HepG2 (cell line): Measurements from ENCODE around the gene CDH23. TPM values are rescaled to one million over a fixed set of nuclear protein-coding genes. Genes with fewer than 3 reads are reported as not detected.
A peak's percentile ranks its signal among the peaks of the same experiment; 100 is the strongest.

ENCODE experiments used
- CC2D1A ChIP-seq: sonication (generic); formaldehyde crosslinking; IDR thresholded peaks from 2 replicates; pipeline ENCODE4 v1.8.1; 2023; ENCODE audit warnings: mild to moderate bottlenecking, missing genetic modification reagents
- CREB1 ChIP-seq, 2 experiments: fragments of 450-650 bp in 1 of 2; IDR thresholded peaks; 2 replicates each; pipeline ENCODE4 v1.6.1; 2016 to 2017; ENCODE audit warnings: control low read depth in 1 of 2, mild to moderate bottlenecking in 1 of 2, missing compliant biosample characterization in 1 of 2, missing genetic modification characterization in 1 of 2
- HHEX ChIP-seq: IDR thresholded peaks from 2 replicates; pipeline ENCODE4 v1.6.1; 2016; ENCODE audit warnings: control low read depth
- MIXL1 ChIP-seq: IDR thresholded peaks from 2 replicates; pipeline ENCODE4 v1.6.1; 2016
- NR2F2 ChIP-seq: IDR thresholded peaks from 2 replicates; pipeline ENCODE4 v1.6.1; 2012; ENCODE audit warnings: low read depth, inconsistent platforms, borderline replicate concordance
- PITX1 ChIP-seq: sonication (generic); formaldehyde crosslinking; IDR thresholded peaks from 2 replicates; pipeline ENCODE4 v1.5.1; 2020; ENCODE audit warnings: mild to moderate bottlenecking, missing genetic modification reagents
- TCF7 ChIP-seq: sonication (generic); IDR thresholded peaks from 2 replicates; pipeline ENCODE4 v1.6.1; 2016; ENCODE audit warnings: antibody characterized with exemption, low read depth
- YEATS2 ChIP-seq: sonication (generic); formaldehyde crosslinking; IDR thresholded peaks from 2 replicates; pipeline ENCODE4 v1.4.0; 2020; ENCODE audit warnings: missing genetic modification reagents, borderline replicate concordance
- ZIK1 ChIP-seq: sonication (generic); formaldehyde crosslinking; IDR thresholded peaks from 2 replicates; pipeline ENCODE4 v1.5.0; 2020; ENCODE audit warnings: mild to moderate bottlenecking, low read depth, missing genetic modification reagents, borderline replicate concordance
- ZSCAN21 ChIP-seq: sonication (generic); formaldehyde crosslinking; IDR thresholded peaks from 2 replicates; pipeline ENCODE4 v1.8.0; 2022; ENCODE audit warnings: mild to moderate bottlenecking, missing genetic modification reagents, moderate library complexity, borderline replicate concordance
- polyA plus RNA-seq, 8 experiments: library from polyadenylated mRNA; depleted of rRNA in 3 of 8; stranded (reverse) in 7 of 8; unstranded in 1 of 8; fragments of >200 nt; fragmentation: Illumina TruSeq in 4 of 8; extraction: Trizol in 4 of 8; gene quantifications; 2 replicates each; pipeline versions ENCODE4 v1.2.1 to v1.2.3, GENCODE V29; 2011 to 2016; ENCODE audit warnings: low read depth in 4 of 8, missing spikeins in 1 of 8, mixed read lengths in 1 of 8; ENCODE audit not compliant: insufficient read depth in 1 of 8
- total RNA-seq, 5 experiments: library from RNA; depleted of rRNA; stranded (reverse); fragments of >200 nt; fragmentation: Illumina TruSeq; extraction: Trizol; gene quantifications; 2 replicates each; pipeline ENCODE4 v1.2.3, GENCODE V29; 2016; ENCODE audit warnings: low read depth in 1 of 5
- TF ChIP-seq, protein P1 (sequence below): sonication (generic); formaldehyde crosslinking; IDR thresholded peaks from 2 replicates; pipeline ENCODE4 v1.5.1; 2020; ENCODE audit warnings: missing genetic modification reagents, mild to moderate bottlenecking, borderline replicate concordance
- TF ChIP-seq, protein P2 (sequence below): sonication (generic); formaldehyde crosslinking; IDR thresholded peaks from 2 replicates; pipeline ENCODE4 v1.8.0; 2022; ENCODE audit warnings: mild to moderate bottlenecking, missing genetic modification reagents, borderline replicate concordance
- TF ChIP-seq, protein P3 (sequence below): IDR thresholded peaks from 2 replicates; pipeline ENCODE4 v1.6.1; 2016; ENCODE audit warnings: missing compliant biosample characterization, missing genetic modification reagents, borderline replicate concordance
- TF ChIP-seq, protein P4 (sequence below): sonication (generic); formaldehyde crosslinking; IDR thresholded peaks from 2 replicates; pipeline ENCODE4 v1.4.0; 2020; ENCODE audit warnings: missing genetic modification reagents
- TF ChIP-seq, protein P5 (sequence below): sonication (generic); formaldehyde crosslinking; IDR thresholded peaks from 2 replicates; pipeline ENCODE4 v1.5.0; 2020; ENCODE audit warnings: mild to moderate bottlenecking, missing genetic modification reagents
- TF ChIP-seq, protein P6 (sequence below): sonication (generic); formaldehyde crosslinking; IDR thresholded peaks from 2 replicates; pipeline ENCODE4 v1.8.1; 2023; ENCODE audit warnings: mild to moderate bottlenecking, inconsistent platforms, moderate library complexity, missing genetic modification reagents, borderline replicate concordance
- TF ChIP-seq, protein P7 (sequence below): sonication (generic); formaldehyde crosslinking; IDR thresholded peaks from 2 replicates; pipeline ENCODE4 v1.5.0; 2020; ENCODE audit warnings: missing genetic modification reagents, mild to moderate bottlenecking, borderline replicate concordance

Gene CDH23
- total and polyA plus RNA-seq, 2 of the 13 experiments (the other 11 are each of a cell fraction or from before 2014, with no cell fraction given) = 0.13 TPM; not detected in 1

DNA sequence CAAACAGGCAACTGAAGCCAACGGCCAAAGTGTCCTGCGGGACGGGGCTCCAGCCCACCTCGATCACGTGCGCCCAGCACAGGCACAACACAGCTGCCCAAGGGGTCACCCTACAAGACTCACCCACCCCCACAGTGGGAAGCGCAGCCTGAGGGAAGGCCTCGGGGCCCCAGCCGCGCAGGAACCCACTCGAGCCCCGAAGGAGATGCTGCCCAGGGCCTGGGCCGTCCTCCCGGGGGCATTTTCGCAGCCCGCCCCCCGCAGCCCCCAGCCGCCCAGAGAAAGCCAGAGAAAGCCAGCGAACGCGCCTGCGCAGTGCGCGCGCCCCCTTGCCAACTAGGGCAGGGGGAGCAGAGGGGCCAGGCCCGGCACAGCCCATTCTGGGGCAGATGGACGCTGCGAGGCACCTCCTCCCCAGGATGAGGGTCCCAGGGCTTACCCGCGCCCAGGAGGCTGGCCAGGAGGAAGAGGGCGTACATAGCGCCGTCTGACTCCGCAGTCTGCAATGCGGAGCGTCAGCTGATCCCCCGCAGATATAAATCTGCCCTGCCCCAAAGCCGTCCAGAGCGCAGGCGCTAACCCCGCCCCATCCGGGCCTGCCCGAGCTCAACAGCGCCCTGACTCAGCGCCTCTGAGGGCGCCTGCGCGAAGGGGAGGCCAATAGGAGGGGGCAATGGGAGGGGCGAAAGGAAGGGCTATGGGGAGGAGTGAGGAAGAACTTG is 454.2 kb downstream of the CDH23 start, which contains the start of gene PSAP (continued):
- TF ChIP-seq YEATS2 (CRISPR knock-in tag) = peak; percentile 78; the same call in 1 of the 2 replicates
- TF ChIP-seq CREB1 (IDR thresholded peaks at IDR 0.05) = no peak
- TF ChIP-seq CREB1 (CRISPR knock-in tag; IDR thresholded peaks at IDR 0.05) = no peak
- no peak for TF ChIP-seq CC2D1A (CRISPR knock-in tag)
- TF ChIP-seq, protein P1, sequence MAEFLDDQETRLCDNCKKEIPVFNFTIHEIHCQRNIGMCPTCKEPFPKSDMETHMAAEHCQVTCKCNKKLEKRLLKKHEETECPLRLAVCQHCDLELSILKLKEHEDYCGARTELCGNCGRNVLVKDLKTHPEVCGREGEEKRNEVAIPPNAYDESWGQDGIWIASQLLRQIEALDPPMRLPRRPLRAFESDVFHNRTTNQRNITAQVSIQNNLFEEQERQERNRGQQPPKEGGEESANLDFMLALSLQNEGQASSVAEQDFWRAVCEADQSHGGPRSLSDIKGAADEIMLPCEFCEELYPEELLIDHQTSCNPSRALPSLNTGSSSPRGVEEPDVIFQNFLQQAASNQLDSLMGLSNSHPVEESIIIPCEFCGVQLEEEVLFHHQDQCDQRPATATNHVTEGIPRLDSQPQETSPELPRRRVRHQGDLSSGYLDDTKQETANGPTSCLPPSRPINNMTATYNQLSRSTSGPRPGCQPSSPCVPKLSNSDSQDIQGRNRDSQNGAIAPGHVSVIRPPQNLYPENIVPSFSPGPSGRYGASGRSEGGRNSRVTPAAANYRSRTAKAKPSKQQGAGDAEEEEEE (CRISPR knock-in tag) = no peak
- TF ChIP-seq, protein P2, sequence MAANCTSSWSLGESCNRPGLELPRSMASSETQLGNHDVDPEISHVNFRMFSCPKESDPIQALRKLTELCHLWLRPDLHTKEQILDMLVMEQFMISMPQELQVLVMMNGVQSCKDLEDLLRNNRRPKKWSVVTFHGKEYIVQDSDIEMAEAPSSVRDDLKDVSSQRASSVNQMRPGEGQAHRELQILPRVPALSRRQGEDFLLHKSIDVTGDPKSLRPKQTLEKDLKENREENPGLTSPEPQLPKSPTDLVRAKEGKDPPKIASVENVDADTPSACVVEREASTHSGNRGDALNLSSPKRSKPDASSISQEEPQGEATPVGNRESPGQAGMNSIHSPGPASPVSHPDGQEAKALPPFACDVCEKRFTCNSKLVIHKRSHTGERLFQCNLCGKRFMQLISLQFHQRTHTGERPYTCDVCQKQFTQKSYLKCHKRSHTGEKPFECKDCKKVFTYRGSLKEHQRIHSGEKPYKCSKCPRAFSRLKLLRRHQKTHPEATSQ = no peak
- TF ChIP-seq NR2F2 = no peak
- TF ChIP-seq, protein P3, sequence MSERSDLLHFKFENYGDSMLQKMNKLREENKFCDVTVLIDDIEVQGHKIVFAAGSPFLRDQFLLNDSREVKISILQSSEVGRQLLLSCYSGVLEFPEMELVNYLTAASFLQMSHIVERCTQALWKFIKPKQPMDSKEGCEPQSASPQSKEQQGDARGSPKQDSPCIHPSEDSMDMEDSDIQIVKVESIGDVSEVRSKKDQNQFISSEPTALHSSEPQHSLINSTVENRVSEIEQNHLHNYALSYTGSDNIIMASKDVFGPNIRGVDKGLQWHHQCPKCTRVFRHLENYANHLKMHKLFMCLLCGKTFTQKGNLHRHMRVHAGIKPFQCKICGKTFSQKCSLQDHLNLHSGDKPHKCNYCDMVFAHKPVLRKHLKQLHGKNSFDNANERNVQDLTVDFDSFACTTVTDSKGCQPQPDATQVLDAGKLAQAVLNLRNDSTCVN = no peak
- TF ChIP-seq MIXL1 = no peak; the same call in 1 of the 2 replicates
- TF ChIP-seq HHEX (CRISPR knock-in tag) = no peak
- TF ChIP-seq, protein P4, sequence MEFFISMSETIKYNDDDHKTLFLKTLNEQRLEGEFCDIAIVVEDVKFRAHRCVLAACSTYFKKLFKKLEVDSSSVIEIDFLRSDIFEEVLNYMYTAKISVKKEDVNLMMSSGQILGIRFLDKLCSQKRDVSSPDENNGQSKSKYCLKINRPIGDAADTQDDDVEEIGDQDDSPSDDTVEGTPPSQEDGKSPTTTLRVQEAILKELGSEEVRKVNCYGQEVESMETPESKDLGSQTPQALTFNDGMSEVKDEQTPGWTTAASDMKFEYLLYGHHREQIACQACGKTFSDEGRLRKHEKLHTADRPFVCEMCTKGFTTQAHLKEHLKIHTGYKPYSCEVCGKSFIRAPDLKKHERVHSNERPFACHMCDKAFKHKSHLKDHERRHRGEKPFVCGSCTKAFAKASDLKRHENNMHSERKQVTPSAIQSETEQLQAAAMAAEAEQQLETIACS (CRISPR knock-in tag) = peak; percentile 65; the same call in 1 of the 2 replicates
- TF ChIP-seq, protein P5, sequence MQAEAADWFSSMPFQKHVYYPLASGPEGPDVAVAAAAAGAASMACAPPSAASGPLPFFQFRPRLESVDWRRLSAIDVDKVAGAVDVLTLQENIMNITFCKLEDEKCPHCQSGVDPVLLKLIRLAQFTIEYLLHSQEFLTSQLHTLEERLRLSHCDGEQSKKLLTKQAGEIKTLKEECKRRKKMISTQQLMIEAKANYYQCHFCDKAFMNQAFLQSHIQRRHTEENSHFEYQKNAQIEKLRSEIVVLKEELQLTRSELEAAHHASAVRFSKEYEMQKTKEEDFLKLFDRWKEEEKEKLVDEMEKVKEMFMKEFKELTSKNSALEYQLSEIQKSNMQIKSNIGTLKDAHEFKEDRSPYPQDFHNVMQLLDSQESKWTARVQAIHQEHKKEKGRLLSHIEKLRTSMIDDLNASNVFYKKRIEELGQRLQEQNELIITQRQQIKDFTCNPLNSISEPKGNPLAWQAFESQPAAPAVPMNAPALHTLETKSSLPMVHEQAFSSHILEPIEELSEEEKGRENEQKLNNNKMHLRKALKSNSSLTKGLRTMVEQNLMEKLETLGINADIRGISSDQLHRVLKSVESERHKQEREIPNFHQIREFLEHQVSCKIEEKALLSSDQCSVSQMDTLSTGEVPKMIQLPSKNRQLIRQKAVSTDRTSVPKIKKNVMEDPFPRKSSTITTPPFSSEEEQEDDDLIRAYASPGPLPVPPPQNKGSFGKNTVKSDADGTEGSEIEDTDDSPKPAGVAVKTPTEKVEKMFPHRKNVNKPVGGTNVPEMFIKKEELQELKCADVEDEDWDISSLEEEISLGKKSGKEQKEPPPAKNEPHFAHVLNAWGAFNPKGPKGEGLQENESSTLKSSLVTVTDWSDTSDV = peak; percentile 88; the same call in 1 of the 2 replicates
- peak; percentile 84; the same call in 1 of the 2 replicates for TF ChIP-seq PITX1 (CRISPR knock-in tag)
- no peak; the same call in 1 of the 2 replicates for TF ChIP-seq TCF7
- TF ChIP-seq, protein P6, sequence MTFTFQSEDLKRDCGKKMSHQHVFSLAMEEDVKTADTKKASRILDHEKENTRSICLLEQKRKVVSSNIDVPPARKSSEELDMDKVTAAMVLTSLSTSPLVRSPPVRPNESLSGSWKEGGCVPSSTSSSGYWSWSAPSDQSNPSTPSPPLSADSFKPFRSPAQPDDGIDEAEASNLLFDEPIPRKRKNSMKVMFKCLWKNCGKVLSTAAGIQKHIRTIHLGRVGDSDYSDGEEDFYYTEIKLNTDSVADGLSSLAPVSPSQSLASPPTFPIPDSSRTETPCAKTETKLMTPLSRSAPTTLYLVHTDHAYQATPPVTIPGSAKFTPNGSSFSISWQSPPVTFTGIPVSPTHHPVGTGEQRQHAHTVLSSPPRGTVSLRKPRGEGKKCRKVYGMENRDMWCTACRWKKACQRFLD (CRISPR knock-in tag) = peak; percentile 55; the same call in 1 of the 2 replicates
- TF ChIP-seq, protein P7, sequence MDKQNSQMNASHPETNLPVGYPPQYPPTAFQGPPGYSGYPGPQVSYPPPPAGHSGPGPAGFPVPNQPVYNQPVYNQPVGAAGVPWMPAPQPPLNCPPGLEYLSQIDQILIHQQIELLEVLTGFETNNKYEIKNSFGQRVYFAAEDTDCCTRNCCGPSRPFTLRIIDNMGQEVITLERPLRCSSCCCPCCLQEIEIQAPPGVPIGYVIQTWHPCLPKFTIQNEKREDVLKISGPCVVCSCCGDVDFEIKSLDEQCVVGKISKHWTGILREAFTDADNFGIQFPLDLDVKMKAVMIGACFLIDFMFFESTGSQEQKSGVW (CRISPR knock-in tag) = no peak
- no peak for TF ChIP-seq ZIK1 (CRISPR knock-in tag)
- TF ChIP-seq ZSCAN21 = no peak; the same call in 1 of the 2 replicates
